Measurements from ENCODE around the gene AZU1.
"Not testable (repeated sequence)": the region's sequence is repeated elsewhere in the genome, so short reads cannot be mapped to it uniquely, and the experiment has no call there.

AZU1 gene

GRCh38 chr19:873561-874041 lies 46.0 kb downstream of the AZU1 start:
- no peak for DNase-seq (ENCODE audit: low spot score)

GRCh38 chr19:875265-875879 lies 47.7 kb downstream of the AZU1 start:
- no peak for DNase-seq (ENCODE audit: low spot score)

GRCh38 chr19:876089-876488 lies 48.5 kb downstream of the AZU1 start:
- no peak for DNase-seq (ENCODE audit: low spot score)

GRCh38 chr19:876780-877314 lies 49.2 kb downstream of the AZU1 start:
- no peak for DNase-seq (ENCODE audit: low spot score)

- not testable (repeated sequence) for DNase-seq (ENCODE audit: low spot score)
These were observed 50.5 kb downstream of the AZU1 start for GRCh38 chr19:877992-878660.

- DNase-seq (ENCODE audit: low spot score): not testable (repeated sequence)
These were observed 51.3 kb downstream of the AZU1 start for GRCh38 chr19:878751-879561.

GRCh38 chr19:879711-880438 lies 52.2 kb downstream of the AZU1 start:
- no peak for DNase-seq (ENCODE audit: low spot score)

Data from activated CD4-positive, alpha-beta T cell treated with anti-CD3 and anti-CD28 coated beads, Interleukin-2, Interleukin-4, amounts not matched to agents 100 ng/mL and 50 ng/mL, durations not matched to agents 16 hours and 8 hours (primary cell).